ENCODE measurements around the gene ADAMTSL4. TPM values are rescaled to one million over a fixed set of nuclear protein-coding genes. Genes with fewer than 3 reads are reported as not detected.
"Not testable (repeated sequence)": the region's sequence is repeated elsewhere in the genome, so short reads cannot be mapped to it uniquely, and the experiment has no call there.

Gene ADAMTSL4
- total RNA-seq, 3 donors from 2014 or later (not counting 1 experiment from before 2014, with no cell fraction given), result 1.7 to 2.9 (median 2.9) TPM

- Mint-ChIP-seq H3K27ac (peak within 1 kb of the TSS; percentile 96 to 99), H3K36me3 (peaks cover 33% of the 10 kb centered on the region), H3K4me1 (peaks cover 56 to 58% of the 10 kb centered on the region in 2 donors), H3K27me3 (ENCODE audit: low read depth in 2 of 2) (no peaks in the 10 kb centered on the region), H3K9me3 (no peaks in the 10 kb centered on the region), H3K4me3 (peak within 1 kb of the TSS; percentile 100)
- no peaks in the 10 kb centered on the region for H3K27me3 ChIP-seq (ENCODE audit: control insufficient read depth, insufficient read depth, low read length)
- DNase-seq (peak; percentile 88 to 93), ATAC-seq (peak; percentile 80 to 95 (median 83))
- intact Hi-C loops (cut with micrococcal nuclease), result loop anchor here (1.0 to 2.0 kb wide), 3 partner anchors 16 to 49 kb away; partner anchors contain the start of gene ENSA
- peak within 1 kb of the TSS; percentile 79 for H3K4me3 ChIP-seq (ENCODE audit: low read length)
- no peak for TF ChIP-seq CTCF (IDR thresholded peaks at IDR 0.05)
- peaks cover 44% of the 10 kb centered on the region for H3K36me3 ChIP-seq (ENCODE audit: control insufficient read depth, insufficient read depth, low read length)
- H3K9me3 ChIP-seq (ENCODE audit: control insufficient read depth, insufficient read depth, low read length), result no peaks in the 10 kb centered on the region
- WGBS (ENCODE audit: insufficient coverage), result under 1% methylated on average over 90 of the region's 94 CpGs
- peaks cover 16% of the 10 kb centered on the region for H3K4me1 ChIP-seq (ENCODE audit: control insufficient read depth, insufficient read depth, low read length)
- peak within 1 kb of the TSS; percentile 100 for H3K27ac ChIP-seq (ENCODE audit: low read length)
Measured at GRCh38 chr1:150579110-150579944, 30.1 kb downstream of the ADAMTSL4 start, which contains the start of gene MCL1. Gene MCL1 (minus strand): TSS chr1:150579610. CDS start chr1:150579530, 80 bp downstream.

DNA sequence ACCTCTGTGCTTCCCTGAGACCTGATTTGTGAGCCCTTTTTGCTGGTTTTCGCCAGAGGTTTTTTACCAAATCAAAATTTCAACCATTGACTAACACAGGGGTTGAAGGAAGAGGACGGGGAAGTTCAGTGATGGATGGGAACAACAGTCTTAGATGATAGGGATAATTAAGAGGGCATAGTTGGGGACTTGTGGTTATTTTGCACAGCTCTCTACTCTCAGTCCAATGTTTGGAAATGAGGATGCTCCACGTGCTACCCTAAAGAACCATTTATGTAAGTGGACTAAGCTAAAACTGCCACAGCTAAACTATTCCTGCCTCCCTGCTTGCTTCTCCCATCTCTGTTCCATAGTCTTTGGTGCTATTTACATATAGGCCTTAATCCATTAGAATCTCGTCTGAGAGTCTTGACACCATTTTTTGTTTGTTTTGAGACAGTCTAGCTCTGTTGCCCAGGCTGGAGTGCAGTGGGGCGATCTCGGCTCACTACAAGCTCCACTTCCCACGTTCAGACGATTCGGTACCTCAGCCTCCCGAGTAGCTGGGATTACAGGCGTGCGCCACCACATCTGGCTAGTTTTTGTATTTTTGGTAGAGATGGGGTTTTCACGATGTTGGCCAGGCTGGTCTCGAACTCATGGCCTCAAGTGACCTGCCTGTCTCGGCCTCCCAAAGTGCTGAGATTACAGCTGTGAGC, 30.9 kb downstream of the ADAMTSL4 start:
- intact Hi-C loops (cut with micrococcal nuclease), result loop anchor here (1.0 to 2.0 kb wide), 3 partner anchors 17 to 49 kb away; partner anchors contain the start of gene ENSA
- H3K4me3 Mint-ChIP-seq, result peak overlapping the region; percentile 80
- H3K36me3 Mint-ChIP-seq, result peaks cover 33% of the 10 kb centered on the region
- no peaks in the 10 kb centered on the region for H3K9me3 Mint-ChIP-seq
- 80% methylated on average over 14 of the region's 15 CpGs for WGBS (ENCODE audit: insufficient coverage)
- no peaks in the 10 kb centered on the region for H3K27me3 Mint-ChIP-seq (ENCODE audit: low read depth in 2 of 2)
- Histone ChIP-seq H3K4me1 (ENCODE audit: control insufficient read depth, insufficient read depth, low read length) (peaks cover 12% of the 10 kb centered on the region), H3K27me3 (ENCODE audit: control insufficient read depth, insufficient read depth, low read length) (no peaks in the 10 kb centered on the region), H3K4me3 (ENCODE audit: low read length) (peak overlapping the region; percentile 64), H3K27ac (ENCODE audit: low read length) (peak overlapping the region; percentile 100), H3K36me3 (ENCODE audit: control insufficient read depth, insufficient read depth, low read length) (peaks cover 36% of the 10 kb centered on the region), H3K9me3 (ENCODE audit: control insufficient read depth, insufficient read depth, low read length) (no peaks in the 10 kb centered on the region)
- peak overlapping the region; percentile 96 to 99 for H3K27ac Mint-ChIP-seq
- DNase-seq, result no peak
- no peak for ATAC-seq
- H3K4me1 Mint-ChIP-seq, result peaks cover 48 to 50% of the 10 kb centered on the region in 2 donors
- no peak for TF ChIP-seq CTCF (IDR thresholded peaks at IDR 0.05)

GRCh38 chr1:150580966-150581365, 31.8 kb downstream of the ADAMTSL4 start:
- DNase-seq; H3K27me3 Mint-ChIP-seq (ENCODE audit: low read depth in 2 of 2); H3K9me3 ChIP-seq (ENCODE audit: control insufficient read depth, insufficient read depth, low read length); H3K4me1 ChIP-seq (ENCODE audit: control insufficient read depth, insufficient read depth, low read length); H3K27me3 ChIP-seq (ENCODE audit: control insufficient read depth, insufficient read depth, low read length); intact Hi-C loops (cut with micrococcal nuclease); H3K9me3 Mint-ChIP-seq; H3K27ac ChIP-seq (ENCODE audit: low read length); H3K4me3 ChIP-seq (ENCODE audit: low read length); H3K4me3 Mint-ChIP-seq; ATAC-seq: not testable (repeated sequence)
- H3K27ac Mint-ChIP-seq, result peak overlapping the region; percentile 96 to 99
- H3K4me1 Mint-ChIP-seq, result peaks cover 40 to 41% of the 10 kb centered on the region in 2 donors
- 98% methylated on average over 3 of the region's 3 CpGs for WGBS (ENCODE audit: insufficient coverage)
- H3K36me3 ChIP-seq (ENCODE audit: control insufficient read depth, insufficient read depth, low read length), result peaks cover 28% of the 10 kb centered on the region
- H3K36me3 Mint-ChIP-seq, result peaks cover 25% of the 10 kb centered on the region

DNA sequence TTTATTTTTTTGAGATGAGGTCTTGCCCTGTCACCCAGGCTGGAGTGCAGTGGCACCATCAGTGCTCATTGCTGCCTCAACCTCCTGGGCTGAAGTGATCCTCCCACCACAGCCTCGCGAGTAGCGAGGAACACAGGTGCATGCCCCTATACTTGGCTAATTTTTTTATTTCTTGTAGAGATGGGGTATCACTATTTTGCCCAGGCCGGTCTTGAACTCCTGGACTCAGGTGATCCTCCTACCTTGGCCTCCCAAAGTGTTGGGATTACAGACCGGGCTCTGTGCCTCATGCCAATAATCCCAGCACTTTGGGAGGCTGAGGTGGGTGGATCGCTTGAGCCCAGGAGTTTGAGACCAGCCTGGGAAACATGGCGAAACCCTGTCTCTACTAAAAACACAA, 32.2 kb downstream of the ADAMTSL4 start:
- H3K27ac ChIP-seq (ENCODE audit: low read length); DNase-seq; H3K4me3 ChIP-seq (ENCODE audit: low read length); H3K27me3 ChIP-seq (ENCODE audit: control insufficient read depth, insufficient read depth, low read length); H3K4me1 ChIP-seq (ENCODE audit: control insufficient read depth, insufficient read depth, low read length); intact Hi-C loops (cut with micrococcal nuclease); H3K9me3 Mint-ChIP-seq; ATAC-seq; H3K9me3 ChIP-seq (ENCODE audit: control insufficient read depth, insufficient read depth, low read length); H3K27me3 Mint-ChIP-seq (ENCODE audit: low read depth in 2 of 2); H3K4me3 Mint-ChIP-seq: not testable (repeated sequence)
- peaks cover 21% of the 10 kb centered on the region for H3K36me3 Mint-ChIP-seq
- peaks cover 35 to 37% of the 10 kb centered on the region in 2 donors for H3K4me1 Mint-ChIP-seq
- peaks cover 23% of the 10 kb centered on the region for H3K36me3 ChIP-seq (ENCODE audit: control insufficient read depth, insufficient read depth, low read length)
- peak overlapping the region in 1 of 2 donors; percentile 96 for H3K27ac Mint-ChIP-seq
- 98% methylated on average over 7 of the region's 7 CpGs for WGBS (ENCODE audit: insufficient coverage)

- 98% methylated on average over 14 of the region's 14 CpGs for WGBS (ENCODE audit: insufficient coverage)
- DNase-seq; H3K4me3 Mint-ChIP-seq; H3K9me3 ChIP-seq (ENCODE audit: control insufficient read depth, insufficient read depth, low read length); H3K9me3 Mint-ChIP-seq; intact Hi-C loops (cut with micrococcal nuclease); H3K27ac ChIP-seq (ENCODE audit: low read length); H3K4me1 ChIP-seq (ENCODE audit: control insufficient read depth, insufficient read depth, low read length); H3K27me3 Mint-ChIP-seq (ENCODE audit: low read depth in 2 of 2); H3K4me3 ChIP-seq (ENCODE audit: low read length); H3K27me3 ChIP-seq (ENCODE audit: control insufficient read depth, insufficient read depth, low read length); ATAC-seq: not testable (repeated sequence)
- peaks cover 18% of the 10 kb centered on the region for H3K36me3 ChIP-seq (ENCODE audit: control insufficient read depth, insufficient read depth, low read length)
- Mint-ChIP-seq H3K27ac (peak overlapping the region in 1 of 2 donors; percentile 4), H3K4me1 (peaks cover 30 to 31% of the 10 kb centered on the region in 2 donors), H3K36me3 (peaks cover 16% of the 10 kb centered on the region)
Measured at GRCh38 chr1:150581962-150582361, 32.8 kb downstream of the ADAMTSL4 start.
